M059J (cell line): ENCODE measurements around the gene RRP1B. TPM values are rescaled to one million over a fixed set of nuclear protein-coding genes. Genes with fewer than 3 reads are reported as not detected.
A peak's percentile ranks its signal among the peaks of the same experiment; 100 is the strongest.
"Not testable (repeated sequence)": the region's sequence is repeated elsewhere in the genome, so short reads cannot be mapped to it uniquely, and the experiment has no call there.

Source experiments
- DNase-seq: peaks from one replicate; pipeline ENCODE4 v3.0.0-alpha.2; 2012; ENCODE audit warnings: low read depth
- total RNA-seq: library from RNA; depleted of rRNA; stranded (reverse); fragments of >200 nt; shearing (Covaris generic); gene quantifications from 2 replicates; pipeline ENCODE4 v1.2.3, GENCODE V29; 2014

The RRP1B gene
- total RNA-seq, 1 experiment from 2014 or later = 42.8 TPM

- DNase-seq = no peak
Observed at GRCh38 chr21:43697758-43698643, 38.6 kb downstream of the RRP1B start.

GRCh38 chr21:43699492-43699777 is 40.1 kb downstream of the RRP1B start:
- not testable (repeated sequence) for DNase-seq

- no peak for DNase-seq
Observed at GRCh38 chr21:43699933-43700599, 40.7 kb downstream of the RRP1B start.

- DNase-seq = no peak
Observed at GRCh38 chr21:43701936-43702784, 42.8 kb downstream of the RRP1B start.

GRCh38 chr21:43702785-43703034 is 43.4 kb downstream of the RRP1B start:
- DNase-seq = peak; percentile 49

- DNase-seq = peak; percentile 23
Observed at GRCh38 chr21:43703035-43703880, 43.9 kb downstream of the RRP1B start.

- no peak for DNase-seq
Observed at GRCh38 chr21:43707462-43707861, 48.1 kb downstream of the RRP1B start.

- no peak for DNase-seq
Observed at GRCh38 chr21:43708745-43709381, 49.5 kb downstream of the RRP1B start.

GRCh38 chr21:43712268-43712942 is 53.0 kb downstream of the RRP1B start:
- DNase-seq = peak; percentile 89

- DNase-seq = not testable (repeated sequence)
Observed at GRCh38 chr21:43713123-43713522, 53.8 kb downstream of the RRP1B start.

GRCh38 chr21:43716376-43717165 is 57.2 kb downstream of the RRP1B start:
- DNase-seq = peak; percentile 78

- no peak for DNase-seq
Observed at GRCh38 chr21:43717166-43717853, 58.0 kb downstream of the RRP1B start.

- DNase-seq = no peak
Observed at GRCh38 chr21:43717967-43718871, 58.9 kb downstream of the RRP1B start.

GRCh38 chr21:43718872-43719747 is 59.8 kb downstream of the RRP1B start, which contains the start of gene PDXK:
PDXK (plus strand) TSS chr21:43719129; CDS start chr21:43719295, 166 bp downstream.
- DNase-seq = peak; percentile 83

- DNase-seq = no peak
Observed at GRCh38 chr21:43719748-43720538, 60.6 kb downstream of the RRP1B start.

- DNase-seq = no peak
Observed at GRCh38 chr21:43720539-43721166, 61.3 kb downstream of the RRP1B start.
